Measurements from ENCODE around the gene SDK1.

The SDK1 gene

GRCh38 chr7:4247106-4247876, 946.2 kb downstream of the SDK1 start:
- no peak for DNase-seq
- Histone ChIP-seq H3K9me3 (ENCODE audit: severe bottlenecking) (no peaks in the 10 kb centered on the region), H3K4me3 (ENCODE audit: low read depth, low read length) (no peak overlapping the region), H3K36me3 (no peaks in the 10 kb centered on the region; the same call in 1 of the 2 replicates), H3K27ac (no peak overlapping the region), H3K27me3 (ENCODE audit: insufficient read depth, low read depth, severe bottlenecking) (no peaks in the 10 kb centered on the region)
- TF ChIP-seq, protein P1, sequence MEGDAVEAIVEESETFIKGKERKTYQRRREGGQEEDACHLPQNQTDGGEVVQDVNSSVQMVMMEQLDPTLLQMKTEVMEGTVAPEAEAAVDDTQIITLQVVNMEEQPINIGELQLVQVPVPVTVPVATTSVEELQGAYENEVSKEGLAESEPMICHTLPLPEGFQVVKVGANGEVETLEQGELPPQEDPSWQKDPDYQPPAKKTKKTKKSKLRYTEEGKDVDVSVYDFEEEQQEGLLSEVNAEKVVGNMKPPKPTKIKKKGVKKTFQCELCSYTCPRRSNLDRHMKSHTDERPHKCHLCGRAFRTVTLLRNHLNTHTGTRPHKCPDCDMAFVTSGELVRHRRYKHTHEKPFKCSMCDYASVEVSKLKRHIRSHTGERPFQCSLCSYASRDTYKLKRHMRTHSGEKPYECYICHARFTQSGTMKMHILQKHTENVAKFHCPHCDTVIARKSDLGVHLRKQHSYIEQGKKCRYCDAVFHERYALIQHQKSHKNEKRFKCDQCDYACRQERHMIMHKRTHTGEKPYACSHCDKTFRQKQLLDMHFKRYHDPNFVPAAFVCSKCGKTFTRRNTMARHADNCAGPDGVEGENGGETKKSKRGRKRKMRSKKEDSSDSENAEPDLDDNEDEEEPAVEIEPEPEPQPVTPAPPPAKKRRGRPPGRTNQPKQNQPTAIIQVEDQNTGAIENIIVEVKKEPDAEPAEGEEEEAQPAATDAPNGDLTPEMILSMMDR (IDR thresholded peaks at IDR 0.05; ENCODE audit: low read depth, low read length), result no peak

DNA sequence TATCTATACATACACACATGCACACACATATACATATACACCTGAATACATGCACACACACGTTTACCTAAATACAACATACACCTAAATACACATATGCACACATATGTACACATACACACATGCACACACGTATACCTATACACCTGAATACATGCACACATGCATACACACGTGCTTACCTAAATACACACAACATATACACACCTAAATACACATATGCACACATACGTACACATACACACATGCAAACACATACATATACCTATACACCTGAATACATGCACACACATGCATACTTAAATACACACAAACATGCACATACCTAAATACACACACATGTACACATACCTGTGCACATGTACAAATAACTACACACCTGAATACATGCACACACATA, 947.2 kb downstream of the SDK1 start:
- Histone ChIP-seq H3K4me3 (ENCODE audit: low read depth, low read length) (no peak overlapping the region), H3K27ac (no peak overlapping the region), H3K27me3 (ENCODE audit: insufficient read depth, low read depth, severe bottlenecking) (no peaks in the 10 kb centered on the region), H3K36me3 (no peaks in the 10 kb centered on the region), H3K9me3 (ENCODE audit: severe bottlenecking) (no peaks in the 10 kb centered on the region)
- TF ChIP-seq, protein P1 (IDR thresholded peaks at IDR 0.05; ENCODE audit: low read depth, low read length), result no peak
- no peak for DNase-seq

DNA sequence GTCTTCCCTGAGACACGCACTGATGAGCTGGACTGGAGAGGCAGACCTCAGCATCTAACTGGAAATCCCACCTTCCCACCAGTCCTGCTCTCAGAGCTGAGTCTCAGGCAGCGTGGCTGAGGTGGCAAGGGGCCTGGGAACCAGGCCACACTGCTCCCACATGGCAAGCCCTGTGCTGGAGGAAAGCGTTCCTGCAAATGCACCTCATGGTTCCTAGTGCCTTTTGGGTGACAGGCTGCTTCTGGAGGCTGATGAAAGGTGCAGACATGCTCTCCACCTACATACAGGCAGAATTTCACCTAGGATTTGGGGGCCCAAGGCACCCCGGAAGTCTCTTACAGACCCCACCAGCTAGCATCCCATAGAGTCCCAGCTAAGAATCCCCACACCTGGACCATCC, 948.2 kb downstream of the SDK1 start:
- H3K27ac ChIP-seq, result no peak overlapping the region
- H3K36me3 ChIP-seq, result no peaks in the 10 kb centered on the region
- TF ChIP-seq, protein P1 (IDR thresholded peaks at IDR 0.05; ENCODE audit: low read depth, low read length), result no peak
- no peaks in the 10 kb centered on the region for H3K27me3 ChIP-seq (ENCODE audit: insufficient read depth, low read depth, severe bottlenecking)
- no peaks in the 10 kb centered on the region for H3K9me3 ChIP-seq (ENCODE audit: severe bottlenecking)
- DNase-seq, result no peak
- no peak overlapping the region for H3K4me3 ChIP-seq (ENCODE audit: low read depth, low read length)

DNA sequence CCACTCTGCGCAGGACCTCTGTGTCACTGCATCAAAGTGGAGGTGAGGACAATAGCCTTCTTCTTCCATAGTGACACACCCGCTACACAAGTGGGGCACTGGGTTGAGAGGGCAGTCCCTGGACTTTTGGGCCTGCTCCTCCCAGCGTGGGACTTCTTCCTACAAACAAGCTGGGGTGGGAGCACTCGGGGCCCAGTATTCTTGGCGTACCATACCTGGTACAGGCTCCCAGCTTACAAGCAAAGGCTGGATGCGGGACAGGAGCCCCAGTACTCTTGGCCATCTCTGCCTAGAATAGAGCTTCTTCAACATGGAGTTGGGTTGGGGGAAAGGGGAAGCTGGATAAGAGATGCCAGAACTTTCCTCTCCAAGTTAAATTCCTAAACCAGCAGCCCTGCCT, 954.3 kb downstream of the SDK1 start:
- Histone ChIP-seq H3K36me3 (no peaks in the 10 kb centered on the region), H3K27ac (no peak overlapping the region), H3K27me3 (ENCODE audit: insufficient read depth, low read depth, severe bottlenecking) (no peaks in the 10 kb centered on the region), H3K9me3 (ENCODE audit: severe bottlenecking) (no peaks in the 10 kb centered on the region), H3K4me3 (ENCODE audit: low read depth, low read length) (no peak overlapping the region)
- TF ChIP-seq, protein P1 (IDR thresholded peaks at IDR 0.05; ENCODE audit: low read depth, low read length), result no peak
- no peak for DNase-seq

GRCh38 chr7:4256286-4256685, 955.2 kb downstream of the SDK1 start:
- TF ChIP-seq, protein P1 (IDR thresholded peaks at IDR 0.05; ENCODE audit: low read depth, low read length), result no peak
- no peak overlapping the region for H3K27ac ChIP-seq
- DNase-seq, result no peak
- no peaks in the 10 kb centered on the region for H3K27me3 ChIP-seq (ENCODE audit: insufficient read depth, low read depth, severe bottlenecking)
- H3K4me3 ChIP-seq (ENCODE audit: low read depth, low read length), result no peak overlapping the region
- no peaks in the 10 kb centered on the region for H3K9me3 ChIP-seq (ENCODE audit: severe bottlenecking)
- no peaks in the 10 kb centered on the region for H3K36me3 ChIP-seq
